ENCODE data around the gene ARNT2. TPM values are rescaled to one million over a fixed set of nuclear protein-coding genes. Genes with fewer than 3 reads are reported as not detected.

The ARNT2 gene
- total RNA-seq, 1 donor from 2014 or later = 35.7 TPM

- no peaks in the 10 kb centered on the region for H3K36me3 Mint-ChIP-seq (ENCODE audit: unreplicated experiment)
Measured at GRCh38 chr15:80618685-80619400, 214.7 kb downstream of the ARNT2 start.

GRCh38 chr15:80619680-80620079 is 215.5 kb downstream of the ARNT2 start:
- no peak for TF ChIP-seq CTCF (IDR thresholded peaks at IDR 0.05; ENCODE audit: partially characterized antibody, unreplicated experiment)
- no peaks in the 10 kb centered on the region for H3K4me1 Mint-ChIP-seq (ENCODE audit: low read depth, unreplicated experiment)
- H3K27ac Mint-ChIP-seq (ENCODE audit: unreplicated experiment) = no peak overlapping the region
- no peak overlapping the region for H3K4me3 Mint-ChIP-seq (ENCODE audit: unreplicated experiment)
- no peaks in the 10 kb centered on the region for H3K36me3 Mint-ChIP-seq (ENCODE audit: unreplicated experiment)
- H3K9me3 Mint-ChIP-seq (ENCODE audit: unreplicated experiment) = no peaks in the 10 kb centered on the region
- DNase-seq = no peak
- peaks cover 2% of the 10 kb centered on the region for H3K27me3 Mint-ChIP-seq (ENCODE audit: unreplicated experiment)

More at GRCh38 chr15:80618685-80619400, 214.7 kb downstream of the ARNT2 start:
- peaks cover 3% of the 10 kb centered on the region for H3K4me1 Mint-ChIP-seq (ENCODE audit: low read depth, unreplicated experiment)
- H3K27ac Mint-ChIP-seq (ENCODE audit: unreplicated experiment) = no peak overlapping the region
- H3K9me3 Mint-ChIP-seq (ENCODE audit: unreplicated experiment) = no peaks in the 10 kb centered on the region
- no peak overlapping the region for H3K4me3 Mint-ChIP-seq (ENCODE audit: unreplicated experiment)
- no peak for TF ChIP-seq CTCF (IDR thresholded peaks at IDR 0.05; ENCODE audit: partially characterized antibody, unreplicated experiment)
- no peak for DNase-seq
- H3K27me3 Mint-ChIP-seq (ENCODE audit: unreplicated experiment) = peaks cover 2% of the 10 kb centered on the region

- no peaks in the 10 kb centered on the region for H3K36me3 Mint-ChIP-seq (ENCODE audit: unreplicated experiment)
- peaks cover 2% of the 10 kb centered on the region for H3K27me3 Mint-ChIP-seq (ENCODE audit: unreplicated experiment)
- no peak overlapping the region for H3K27ac Mint-ChIP-seq (ENCODE audit: unreplicated experiment)
- no peak for DNase-seq
- H3K4me1 Mint-ChIP-seq (ENCODE audit: low read depth, unreplicated experiment) = no peaks in the 10 kb centered on the region
- no peak overlapping the region for H3K4me3 Mint-ChIP-seq (ENCODE audit: unreplicated experiment)
- H3K9me3 Mint-ChIP-seq (ENCODE audit: unreplicated experiment) = no peaks in the 10 kb centered on the region
- TF ChIP-seq CTCF (IDR thresholded peaks at IDR 0.05; ENCODE audit: partially characterized antibody, unreplicated experiment) = no peak
Measured at GRCh38 chr15:80620141-80620540, 216.0 kb downstream of the ARNT2 start.

- TF ChIP-seq CTCF (IDR thresholded peaks at IDR 0.05; ENCODE audit: partially characterized antibody, unreplicated experiment) = no peak
- H3K36me3 Mint-ChIP-seq (ENCODE audit: unreplicated experiment) = no peaks in the 10 kb centered on the region
- no peaks in the 10 kb centered on the region for H3K4me1 Mint-ChIP-seq (ENCODE audit: low read depth, unreplicated experiment)
- no peak overlapping the region for H3K27ac Mint-ChIP-seq (ENCODE audit: unreplicated experiment)
- DNase-seq = no peak
- H3K4me3 Mint-ChIP-seq (ENCODE audit: unreplicated experiment) = no peak overlapping the region
- peaks cover 2% of the 10 kb centered on the region for H3K27me3 Mint-ChIP-seq (ENCODE audit: unreplicated experiment)
- no peaks in the 10 kb centered on the region for H3K9me3 Mint-ChIP-seq (ENCODE audit: unreplicated experiment)
Measured at GRCh38 chr15:80620931-80621330, 216.7 kb downstream of the ARNT2 start.

GRCh38 chr15:80626643-80627120 is 222.5 kb downstream of the ARNT2 start:
- no peak for DNase-seq
- Mint-ChIP-seq H3K4me1 (ENCODE audit: low read depth, unreplicated experiment) (no peaks in the 10 kb centered on the region), H3K4me3 (ENCODE audit: unreplicated experiment) (no peak overlapping the region), H3K9me3 (ENCODE audit: unreplicated experiment) (no peaks in the 10 kb centered on the region), H3K27ac (ENCODE audit: unreplicated experiment) (no peak overlapping the region), H3K27me3 (ENCODE audit: unreplicated experiment) (no peaks in the 10 kb centered on the region), H3K36me3 (ENCODE audit: unreplicated experiment) (no peaks in the 10 kb centered on the region)
- no peak for TF ChIP-seq CTCF (IDR thresholded peaks at IDR 0.05; ENCODE audit: partially characterized antibody, unreplicated experiment)
